ENCODE results near the gene LANCL2.

The LANCL2 gene

DNA sequence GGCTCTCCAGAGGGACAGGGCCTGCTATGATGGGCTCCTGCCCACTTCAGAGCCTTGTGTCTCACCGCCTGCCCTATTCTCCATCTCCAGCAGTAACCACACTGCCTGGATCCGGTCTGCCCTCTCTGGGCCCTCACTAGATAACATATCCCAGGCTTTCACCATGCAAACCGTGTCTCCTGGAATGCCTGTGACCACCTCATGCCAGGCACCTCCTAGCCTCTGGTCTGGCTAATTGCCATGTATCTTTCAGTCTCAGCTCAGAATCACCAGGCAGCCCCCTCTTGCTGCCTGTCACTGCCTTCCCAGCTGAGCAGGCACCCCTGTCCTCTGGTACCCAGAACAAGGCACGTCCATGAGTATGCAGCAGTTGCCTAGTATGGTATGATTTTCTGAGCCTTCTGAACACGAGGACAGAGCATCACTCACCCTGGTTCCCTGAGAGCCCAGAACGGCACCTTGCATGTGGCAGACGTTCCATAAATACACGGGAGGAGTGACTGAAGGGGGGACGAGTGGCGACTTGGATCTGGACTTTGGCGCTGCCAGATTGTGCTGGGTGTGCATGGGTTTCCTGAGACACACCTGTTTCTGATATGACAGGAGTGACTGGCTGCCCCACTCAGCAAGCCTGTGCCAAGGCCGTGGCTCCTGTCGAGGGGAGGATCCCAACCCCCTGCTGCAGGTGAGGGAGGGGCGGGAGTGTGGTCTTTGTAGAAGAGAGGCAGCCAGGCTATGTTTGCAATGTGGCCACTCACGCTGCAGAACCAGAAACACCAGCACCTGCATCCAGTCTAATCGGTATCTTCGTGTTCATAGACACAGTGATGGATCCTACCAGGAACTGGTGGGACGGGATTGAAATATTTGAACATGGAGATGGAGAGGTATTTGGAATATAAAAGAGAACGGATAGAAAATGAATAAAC, 112.0 kb downstream of the LANCL2 start:
- Histone ChIP-seq H3K4me1 (ENCODE audit: control insufficient read depth, insufficient read depth, low read length) (peaks cover 15% of the 10 kb centered on the region), H3K9me3 (ENCODE audit: control insufficient read depth, low read length) (no peaks in the 10 kb centered on the region), H3K36me3 (ENCODE audit: control insufficient read depth, insufficient read depth, low read length) (no peaks in the 10 kb centered on the region), H3K4me3 (ENCODE audit: insufficient read depth, low read depth, low read length) (no peak overlapping the region), H3K27ac (ENCODE audit: insufficient read depth, low read depth, low read length, poor library complexity, severe bottlenecking) (no peak overlapping the region), H3K27me3 (ENCODE audit: control insufficient read depth, insufficient read depth, low read length, poor library complexity, severe bottlenecking) (no peaks in the 10 kb centered on the region)
- 94% methylated on average over 19 of the region's 19 CpGs for WGBS, 2 experiments

DNA sequence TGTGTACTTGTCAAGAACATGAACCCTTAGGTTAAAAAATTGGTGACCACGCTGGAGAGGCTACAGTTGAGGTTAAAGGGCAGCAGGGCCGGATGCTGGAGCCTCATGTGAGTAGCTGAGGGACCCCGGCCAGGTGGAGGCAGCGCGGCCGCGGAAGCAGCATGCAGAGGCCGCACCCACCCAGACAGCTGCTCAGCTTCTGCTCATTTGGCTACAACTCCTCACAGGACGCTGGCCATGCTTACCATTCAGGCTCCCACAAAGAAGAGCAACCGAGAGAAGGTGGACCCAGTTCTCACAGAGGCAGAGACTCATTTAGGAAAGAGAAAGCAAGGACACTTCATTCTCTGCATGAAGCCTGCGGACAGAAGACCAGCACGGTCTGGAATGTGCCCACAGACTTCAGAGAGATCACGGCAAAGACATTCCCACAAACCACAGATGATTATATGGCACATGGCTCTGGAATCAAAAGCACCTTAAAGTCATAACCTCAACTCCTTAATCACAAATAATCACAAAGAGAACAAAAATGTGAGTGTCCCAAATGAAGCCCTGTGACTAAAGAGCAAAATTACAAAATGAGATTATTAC, 112.7 kb downstream of the LANCL2 start:
- H3K9me3 ChIP-seq (ENCODE audit: control insufficient read depth, low read length): no peaks in the 10 kb centered on the region
- no peaks in the 10 kb centered on the region for H3K36me3 ChIP-seq (ENCODE audit: control insufficient read depth, insufficient read depth, low read length)
- peaks cover 15% of the 10 kb centered on the region for H3K4me1 ChIP-seq (ENCODE audit: control insufficient read depth, insufficient read depth, low read length)
- no peak overlapping the region for H3K27ac ChIP-seq (ENCODE audit: insufficient read depth, low read depth, low read length, poor library complexity, severe bottlenecking)
- no peak overlapping the region for H3K4me3 ChIP-seq (ENCODE audit: insufficient read depth, low read depth, low read length)
- WGBS, 2 experiments: 81 to 85% methylated on average over 13 of the region's 13 CpGs
- H3K27me3 ChIP-seq (ENCODE audit: control insufficient read depth, insufficient read depth, low read length, poor library complexity, severe bottlenecking): no peaks in the 10 kb centered on the region

DNA sequence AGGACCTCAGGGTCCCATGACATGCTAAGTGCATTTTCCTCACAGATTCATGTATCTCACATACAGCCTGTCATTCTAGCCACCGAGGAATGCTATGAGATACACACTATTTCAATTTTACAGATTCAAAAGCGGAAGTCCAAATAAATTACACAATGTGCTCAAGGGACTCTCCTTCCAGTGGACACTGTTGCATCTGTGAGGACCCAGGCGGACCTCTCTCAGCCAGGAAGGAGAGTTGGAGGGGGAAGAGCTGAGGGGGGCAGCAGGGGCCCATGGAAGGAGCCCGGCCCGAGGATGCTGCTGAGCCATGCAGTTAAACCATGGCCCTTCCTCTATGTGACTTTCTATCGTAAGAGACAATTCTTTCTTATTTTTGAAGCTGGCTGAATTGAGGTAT, 113.6 kb downstream of the LANCL2 start:
- Histone ChIP-seq H3K4me1 (ENCODE audit: control insufficient read depth, insufficient read depth, low read length) (peaks cover 15% of the 10 kb centered on the region), H3K27ac (ENCODE audit: insufficient read depth, low read depth, low read length, poor library complexity, severe bottlenecking) (no peak overlapping the region), H3K36me3 (ENCODE audit: control insufficient read depth, insufficient read depth, low read length) (no peaks in the 10 kb centered on the region), H3K4me3 (ENCODE audit: insufficient read depth, low read depth, low read length) (no peak overlapping the region), H3K9me3 (ENCODE audit: control insufficient read depth, low read length) (no peaks in the 10 kb centered on the region), H3K27me3 (ENCODE audit: control insufficient read depth, insufficient read depth, low read length, poor library complexity, severe bottlenecking) (no peaks in the 10 kb centered on the region)
- 92 to 99% methylated on average over 6 of the region's 6 CpGs for WGBS, 2 experiments

DNA sequence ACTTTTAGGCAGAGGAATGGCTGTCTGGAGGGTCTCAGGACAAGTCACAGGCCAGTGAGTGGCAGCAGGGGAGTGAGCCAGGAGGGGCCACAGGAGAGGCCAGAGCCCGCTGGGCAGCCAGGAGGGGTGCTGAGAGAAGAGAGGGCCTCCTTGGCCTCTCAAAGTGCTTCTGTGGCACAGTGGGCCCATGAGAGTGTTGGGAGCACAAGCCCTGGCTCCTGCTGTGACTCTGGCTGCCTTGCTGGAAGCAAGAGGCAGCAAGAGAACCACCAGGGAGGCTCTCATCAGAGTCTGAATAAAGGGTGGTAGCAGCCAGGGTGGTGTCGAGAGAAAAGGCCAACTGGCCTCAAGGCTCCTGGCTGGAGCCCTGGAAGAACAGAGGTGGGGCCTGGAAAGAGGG, 116.0 kb downstream of the LANCL2 start:
- no peak overlapping the region for H3K4me3 ChIP-seq (ENCODE audit: insufficient read depth, low read depth, low read length)
- H3K4me1 ChIP-seq (ENCODE audit: control insufficient read depth, insufficient read depth, low read length): peaks cover 15% of the 10 kb centered on the region
- H3K9me3 ChIP-seq (ENCODE audit: control insufficient read depth, low read length): no peaks in the 10 kb centered on the region
- H3K27ac ChIP-seq (ENCODE audit: insufficient read depth, low read depth, low read length, poor library complexity, severe bottlenecking): no peak overlapping the region
- H3K27me3 ChIP-seq (ENCODE audit: control insufficient read depth, insufficient read depth, low read length, poor library complexity, severe bottlenecking): no peaks in the 10 kb centered on the region
- WGBS, 2 experiments: 90 to 93% methylated on average over 2 of the region's 2 CpGs
- H3K36me3 ChIP-seq (ENCODE audit: control insufficient read depth, insufficient read depth, low read length): no peaks in the 10 kb centered on the region

DNA sequence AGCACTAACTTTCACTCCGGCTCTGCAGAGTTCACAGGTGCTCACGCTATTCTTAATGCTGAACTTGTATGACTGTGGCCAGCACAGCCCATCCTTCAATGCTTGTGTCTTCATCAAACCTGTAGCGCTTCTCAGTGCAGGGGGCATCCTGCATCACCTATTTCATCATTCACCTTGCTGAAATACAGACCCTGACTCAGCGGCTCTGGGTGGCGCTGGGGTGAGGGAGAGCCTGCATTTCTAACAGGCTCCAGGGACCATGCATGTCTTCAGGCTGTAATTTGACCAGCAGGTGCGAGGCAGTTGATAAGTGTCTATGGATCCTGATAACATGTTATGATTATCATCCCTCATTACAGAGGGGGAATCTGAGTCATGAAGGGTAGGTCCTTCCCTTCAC, 117.9 kb downstream of the LANCL2 start:
- no peak overlapping the region for H3K4me3 ChIP-seq (ENCODE audit: insufficient read depth, low read depth, low read length)
- no peak overlapping the region for H3K27ac ChIP-seq (ENCODE audit: insufficient read depth, low read depth, low read length, poor library complexity, severe bottlenecking)
- no peaks in the 10 kb centered on the region for H3K27me3 ChIP-seq (ENCODE audit: control insufficient read depth, insufficient read depth, low read length, poor library complexity, severe bottlenecking)
- no peaks in the 10 kb centered on the region for H3K36me3 ChIP-seq (ENCODE audit: control insufficient read depth, insufficient read depth, low read length)
- peaks cover 5% of the 10 kb centered on the region for H3K4me1 ChIP-seq (ENCODE audit: control insufficient read depth, insufficient read depth, low read length)
- 94 to 97% methylated on average over 6 of the region's 6 CpGs for WGBS, 2 experiments
- H3K9me3 ChIP-seq (ENCODE audit: control insufficient read depth, low read length): no peaks in the 10 kb centered on the region

Measured in ectodermal cell (in vitro differentiated cells).